CD4-positive, CD25-positive, alpha-beta regulatory T cell (primary cell): ENCODE data around the gene MAD2L1BP. TPM values are rescaled to one million over a fixed set of nuclear protein-coding genes. Genes with fewer than 3 reads are reported as not detected.

ENCODE experiments used
- polyA plus RNA-seq, 4 donors: library from polyadenylated mRNA; unstranded; fragments of 300-500 nt; fragmentation: Illumina TruSeq; gene quantifications; one replicate each; pipeline ENCODE4 v1.2.3, GENCODE V29; 2021
- total RNA-seq: library from RNA; stranded (reverse); gene quantifications from one replicate; pipeline ENCODE4 v1.2.3, GENCODE V29; 2022

MAD2L1BP gene
- total and polyA plus RNA-seq, 5 donors from 2014 or later = 24.8 to 38.6 (median 29.7) TPM

Other genes with a start within 250 kb of the MAD2L1BP start
- gene ABCC10, start 208.3 kb upstream of the MAD2L1BP start, total RNA-seq = 81.7 TPM
- gene ABCC10, start 208.3 kb upstream of the MAD2L1BP start, polyA plus RNA-seq = 10 to 100 TPM; 17.9 to 23.3 (median 18.5) TPM
- 0.76 TPM for gene DLK2, start 180.3 kb upstream of the MAD2L1BP start, total RNA-seq
- under 1 TPM in 3 of 4 donors, not detected in 1; 0.20 to 0.87 (median 0.70) TPM for gene DLK2, start 180.3 kb upstream of the MAD2L1BP start, polyA plus RNA-seq
- gene TJAP1, start 158.3 kb upstream of the MAD2L1BP start, total RNA-seq = 36.3 TPM
- gene TJAP1, start 158.3 kb upstream of the MAD2L1BP start, polyA plus RNA-seq = 1 to 10 TPM; 5.5 to 9.5 (median 6.6) TPM
- 0.30 TPM for gene LRRC73, start 125.5 kb upstream of the MAD2L1BP start, total RNA-seq
- not detected for gene LRRC73, start 125.5 kb upstream of the MAD2L1BP start, polyA plus RNA-seq
- 59.2 TPM for gene YIPF3, start 118.9 kb upstream of the MAD2L1BP start, total RNA-seq
- 100 to 1,000 TPM; 101 to 135 (median 117) TPM for gene YIPF3, start 118.9 kb upstream of the MAD2L1BP start, polyA plus RNA-seq
- gene POLR1C, start 118.8 kb upstream of the MAD2L1BP start, total RNA-seq = 26.8 TPM
- gene POLR1C, start 118.8 kb upstream of the MAD2L1BP start, polyA plus RNA-seq = 10 to 100 TPM in 2 of 4 donors, 1 to 10 TPM in 2; 8.4 to 20.5 (median 11.5) TPM
- gene XPO5, start 59.8 kb upstream of the MAD2L1BP start, total RNA-seq = 56.8 TPM
- 10 to 100 TPM in 1 of 4 donors, 1 to 10 TPM in 3; 5.5 to 10.9 (median 8.1) TPM for gene XPO5, start 59.8 kb upstream of the MAD2L1BP start, polyA plus RNA-seq
- 13.9 TPM for gene POLH, start 59.7 kb upstream of the MAD2L1BP start, total RNA-seq
- gene POLH, start 59.7 kb upstream of the MAD2L1BP start, polyA plus RNA-seq = 10 to 100 TPM; 10.4 to 14.7 (median 10.8) TPM
- 49.9 TPM for gene GTPBP2, start 6.6 kb upstream of the MAD2L1BP start, total RNA-seq
- 1 to 10 TPM; 1.5 to 4.0 (median 2.3) TPM for gene GTPBP2, start 6.6 kb upstream of the MAD2L1BP start, polyA plus RNA-seq
- 0.15 TPM for gene RSPH9, start 9.2 kb downstream of the MAD2L1BP start, total RNA-seq
- gene RSPH9, start 9.2 kb downstream of the MAD2L1BP start, polyA plus RNA-seq = 1 to 10 TPM in 1 of 4 donors, under 1 TPM in 3; 0.76 to 1.4 (median 0.95) TPM
- gene MRPS18A, start 52.0 kb downstream of the MAD2L1BP start, total RNA-seq = 24.3 TPM
- gene MRPS18A, start 52.0 kb downstream of the MAD2L1BP start, polyA plus RNA-seq = 10 to 100 TPM; 65.0 to 73.8 (median 70.4) TPM
- 0.22 TPM for gene VEGFA, start 134.4 kb downstream of the MAD2L1BP start, total RNA-seq
- gene VEGFA, start 134.4 kb downstream of the MAD2L1BP start, polyA plus RNA-seq = under 1 TPM in 2 of 4 donors, not detected in 2; 0.01 to 0.13 TPM